Keratinocyte (primary cell): Measurements from ENCODE around the gene PPP6R1. TPM values are rescaled to one million over a fixed set of nuclear protein-coding genes. Genes with fewer than 3 reads are reported as not detected.
A peak's percentile ranks its signal among the peaks of the same experiment; 100 is the strongest.

Source experiments
- DNase-seq: peaks from one replicate; pipeline ENCODE4 v3.0.0-alpha.2; 2011; ENCODE audit warnings: low read depth, missing footprints, low spot score
- FAIRE-seq: peaks from 2 replicates; lab custom pipeline; 2011; peaks lifted over from hg19 to GRCh38; lab: Jason Lieb, UNC
- H2AFZ ChIP-seq: 2 replicates; pipeline ENCODE4 v1.6.0; 2012; ENCODE audit warnings: low read length, control low read depth, inconsistent platforms; ENCODE audit not compliant: control insufficient read depth
- H3K27ac ChIP-seq: 2 replicates; pipeline ENCODE4 v1.5.1; 2011; ENCODE audit warnings: low read length; ENCODE audit not compliant: control insufficient read depth, insufficient read depth
- H3K27me3 ChIP-seq: 3 replicates; pipeline ENCODE4 v1.6.0; 2011; ENCODE audit warnings: low read length; ENCODE audit not compliant: control insufficient read depth, insufficient read depth; ENCODE audit errors: extremely low read depth
- H3K36me3 ChIP-seq, 2 experiments: 2 replicates in 1 of 2; 3 replicates in 1 of 2; pipeline ENCODE4 v1.5.1; 2011; ENCODE audit warnings: low read length in 2 of 2, mild to moderate bottlenecking in 1 of 2; ENCODE audit not compliant: control insufficient read depth in 2 of 2, insufficient read depth in 2 of 2; ENCODE audit errors: extremely low read depth in 1 of 2
- H3K4me1 ChIP-seq: 3 replicates; pipeline ENCODE4 v1.5.1; 2011; ENCODE audit warnings: low read length; ENCODE audit not compliant: control insufficient read depth, insufficient read depth; ENCODE audit errors: extremely low read depth
- H3K4me2 ChIP-seq: 3 replicates; pipeline ENCODE4 v1.6.0; 2011; ENCODE audit warnings: low read depth, low read length; ENCODE audit not compliant: control insufficient read depth, insufficient read depth; ENCODE audit errors: extremely low read depth
- H3K4me3 ChIP-seq, 3 experiments: fragments of 200-600 bp in 1 of 3; sonication (generic) in 1 of 3; 2 replicates in 2 of 3; 3 replicates in 1 of 3; pipeline ENCODE4 v1.5.1; 2011 to 2016; ENCODE audit warnings: low read length in 3 of 3, mild to moderate bottlenecking in 3 of 3, control low read depth in 2 of 3, inconsistent platforms in 1 of 3, low read depth in 1 of 3, mixed read lengths in 1 of 3, mixed run types in 1 of 3, moderate library complexity in 1 of 3; ENCODE audit not compliant: control insufficient read depth in 2 of 3, insufficient read depth in 2 of 3; ENCODE audit errors: extremely low read depth in 1 of 3
- H3K79me2 ChIP-seq: 2 replicates; pipeline ENCODE4 v1.6.0; 2012; ENCODE audit warnings: low read length; ENCODE audit not compliant: control insufficient read depth, insufficient read depth
- H3K9ac ChIP-seq: 3 replicates; pipeline ENCODE4 v1.6.0; 2011; ENCODE audit warnings: low read length; ENCODE audit not compliant: control insufficient read depth, insufficient read depth; ENCODE audit errors: extremely low read depth
- H3K9me1 ChIP-seq: 3 replicates; pipeline ENCODE4 v1.6.0; 2011; ENCODE audit warnings: low read length; ENCODE audit not compliant: control insufficient read depth, insufficient read depth; ENCODE audit errors: extremely low read depth
- H3K9me3 ChIP-seq: 2 replicates; pipeline ENCODE4 v1.5.1; 2012; ENCODE audit warnings: low read depth, low read length; ENCODE audit not compliant: control insufficient read depth
- H4K20me1 ChIP-seq: 3 replicates; pipeline ENCODE4 v1.6.0; 2011; ENCODE audit warnings: low read length; ENCODE audit not compliant: control insufficient read depth, insufficient read depth; ENCODE audit errors: extremely low read depth
- CTCF ChIP-seq, 3 experiments: IDR thresholded peaks in 1 of 3; conservative IDR thresholded peaks in 1 of 3; optimal IDR thresholded peaks in 1 of 3; 2 replicates in 2 of 3; 3 replicates in 1 of 3; pipeline versions ENCODE3 to v1.5.1; 2011; ENCODE audit warnings: low read length in 3 of 3, mild to moderate bottlenecking in 3 of 3, moderate library complexity in 2 of 3, control low read depth in 1 of 3, inconsistent platforms in 1 of 3; ENCODE audit not compliant: insufficient read depth in 2 of 3; ENCODE audit errors: extremely low read depth in 1 of 3
- EZH2 ChIP-seq: IDR thresholded peaks from one replicate; pipeline ENCODE4 v1.6.1; 2012; ENCODE audit warnings: inconsistent platforms, mild to moderate bottlenecking, low read length, moderate library complexity
- dilution Hi-C: fragments of 300-500 bp; cut with MboI; formaldehyde crosslinking; loops from one replicate; pipeline ENCODE4 v1.7.0; 2020; ENCODE audit warnings: low sequenced_read_pairs; ENCODE audit not compliant: extremely low pct_ligation_motif_present
- polyA plus RNA-seq, 5 experiments: library from polyadenylated mRNA; depleted of rRNA in 3 of 5; stranded (reverse) in 3 of 5; stranded (forward) in 1 of 5; unstranded in 1 of 5; fragments of >200 nt; gene quantifications; 1 replicate in 1 of 5; 2 replicates in 3 of 5; 3 replicates in 1 of 5; pipeline versions ENCODE4 v1.2.1 to v1.2.3, GENCODE V29; 2011 to 2012; ENCODE audit warnings: missing spikeins in 2 of 5, low read depth in 1 of 5, low replicate concordance in 1 of 5

Gene PPP6R1
- polyA plus RNA-seq, 1 donor (not counting 4 experiments of a cell fraction or from before 2014, with no cell fraction given), result 26.7 TPM

- H3K9me1 ChIP-seq, result no peaks in the 10 kb centered on the region
- peak within 1 kb of the TSS; percentile 81 to 90 (median 81) for H3K4me3 ChIP-seq
- H3K27me3 ChIP-seq, result no peaks in the 10 kb centered on the region
- H3K36me3 ChIP-seq, result peaks cover 10 to 12% of the 10 kb centered on the region in 2 experiments
- no peaks in the 10 kb centered on the region for H4K20me1 ChIP-seq
- H3K4me1 ChIP-seq, result peaks cover 14% of the 10 kb centered on the region
- H3K27ac ChIP-seq, result peak within 1 kb of the TSS; percentile 80
- H3K79me2 ChIP-seq, result peaks cover 7% of the 10 kb centered on the region
- H2AFZ ChIP-seq, result peak within 1 kb of the TSS; percentile 83
- H3K9me3 ChIP-seq, result no peaks in the 10 kb centered on the region
- peak within 1 kb of the TSS; percentile 83 for H3K9ac ChIP-seq
- peak within 1 kb of the TSS; percentile 90 for H3K4me2 ChIP-seq
- DNase-seq (peak; percentile 95), FAIRE-seq (peak; percentile 58)
- TF ChIP-seq CTCF (optimal IDR thresholded peaks at IDR 0.05 in 1 of 3, IDR thresholded peaks at IDR 0.05 in 1 of 3, conservative IDR thresholded peaks at IDR 0.05 in 1 of 3; ENCODE audit: extremely low read depth in 1 of 3, insufficient read depth in 2 of 3, low read length in 3 of 3) (no peak), EZH2 (no peak)
- dilution Hi-C loops, result no loop called here
These were observed 21.2 kb upstream of the PPP6R1 start, which contains the start of gene HSPBP1 for GRCh38 chr19:55279770-55280643. TSS of gene HSPBP1 (minus strand) at chr19:55280110. CDS start at chr19:55279608, 502 bp downstream.

DNA sequence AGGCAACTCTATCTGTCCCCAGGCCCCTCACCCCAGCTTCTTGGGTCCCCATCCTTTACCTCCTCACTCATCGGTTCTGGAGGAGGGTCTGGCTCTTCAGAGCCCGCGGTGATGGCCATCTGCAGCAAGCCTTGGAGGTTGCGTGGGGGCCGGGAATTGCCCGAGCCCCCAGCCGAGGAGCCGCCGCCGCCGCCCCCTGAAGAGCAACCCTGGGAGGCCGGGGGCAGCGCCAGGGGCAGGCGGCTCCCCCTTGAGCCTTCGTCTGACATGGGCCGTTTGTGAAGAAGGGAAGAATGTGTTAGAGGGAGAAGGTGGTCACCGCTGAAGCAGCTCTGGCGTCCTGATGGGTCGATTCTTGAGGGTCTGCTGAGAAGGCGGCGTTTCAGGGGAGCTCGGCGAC is 20.5 kb upstream of the PPP6R1 start:
- H3K9ac ChIP-seq, result peak overlapping the region; percentile 83
- FAIRE-seq (no peak), DNase-seq (no peak)
- peaks cover 7% of the 10 kb centered on the region for H3K79me2 ChIP-seq
- H3K4me3 ChIP-seq, result peak overlapping the region; percentile 81 to 90 (median 81)
- no peaks in the 10 kb centered on the region for H4K20me1 ChIP-seq
- H3K9me1 ChIP-seq, result no peaks in the 10 kb centered on the region
- no peaks in the 10 kb centered on the region for H3K9me3 ChIP-seq
- H2AFZ ChIP-seq, result peak overlapping the region; percentile 71
- dilution Hi-C loops, result no loop called here
- peaks cover 14% of the 10 kb centered on the region for H3K4me1 ChIP-seq
- peak overlapping the region; percentile 90 for H3K4me2 ChIP-seq
- H3K27me3 ChIP-seq, result no peaks in the 10 kb centered on the region
- H3K27ac ChIP-seq, result peak overlapping the region; percentile 80
- peaks cover 12 to 15% of the 10 kb centered on the region in 2 experiments for H3K36me3 ChIP-seq
- no peak for TF ChIP-seq EZH2
- TF ChIP-seq CTCF (optimal IDR thresholded peaks at IDR 0.05 in 1 of 3, IDR thresholded peaks at IDR 0.05 in 1 of 3, conservative IDR thresholded peaks at IDR 0.05 in 1 of 3; ENCODE audit: extremely low read depth in 1 of 3, insufficient read depth in 2 of 3, low read length in 3 of 3), result no peak
